Fibroblast of skin of scalp (primary cell): ENCODE measurements around the gene PRPSAP2. TPM values are rescaled to one million over a fixed set of nuclear protein-coding genes. Genes with fewer than 3 reads are reported as not detected.
"Not testable (repeated sequence)": the region's sequence is repeated elsewhere in the genome, so short reads cannot be mapped to it uniquely, and the experiment has no call there.

Experiments
- DNase-seq: peaks from one replicate; pipeline ENCODE4 v3.0.0-alpha.2; 2013
- polyA plus RNA-seq, 2 experiments: library from polyadenylated mRNA; unstranded; fragments of 120-200 nt; gene quantifications; one replicate each; pipeline ENCODE4 v1.2.1, GENCODE V29; 2013; ENCODE audit not compliant: insufficient read length in 2 of 2

The PRPSAP2 gene
- polyA plus RNA-seq (2013, experiment 1 of 2; ENCODE audit: insufficient read length), result 26.0 TPM
- polyA plus RNA-seq (2013, experiment 2 of 2; ENCODE audit: insufficient read length), result 25.5 TPM

DNA sequence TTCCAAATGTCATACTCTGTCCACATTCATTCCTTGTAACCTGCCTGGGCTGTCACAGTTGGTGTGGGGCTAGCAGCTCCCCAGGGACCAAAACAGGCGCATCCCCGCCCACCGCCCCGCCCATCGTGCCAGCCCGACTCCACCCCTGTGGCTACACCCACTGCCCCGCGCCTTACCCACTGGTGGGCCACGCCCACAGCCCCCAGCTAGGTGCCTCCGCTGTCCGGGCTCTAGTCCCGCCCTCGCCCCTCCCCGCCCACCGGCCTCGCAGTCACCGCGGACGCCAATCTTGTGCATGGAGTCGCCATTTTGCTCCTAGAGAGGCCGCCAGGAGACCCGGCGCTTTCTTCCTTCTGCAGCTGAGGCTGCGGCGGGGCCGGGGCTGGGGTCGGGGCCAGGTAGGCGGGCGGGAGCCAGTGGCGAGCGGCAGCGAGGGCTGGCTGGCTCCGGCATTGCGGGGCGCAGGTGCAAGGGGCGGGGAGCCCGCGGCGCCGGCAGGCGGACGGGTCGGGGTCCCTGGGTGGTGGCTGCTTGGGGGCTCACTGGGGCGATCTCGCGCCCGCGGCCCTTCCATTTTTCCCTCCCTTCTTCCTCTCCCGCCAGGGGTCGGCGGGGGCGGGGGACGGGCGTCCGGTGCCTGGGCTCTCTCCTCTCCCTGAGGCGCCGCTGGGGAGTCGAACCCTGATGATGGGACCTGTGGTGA is at the start of gene PRPSAP2:
TSS of gene PRPSAP2 (plus strand) at position 268 of the 703 bp plus-strand sequence. CDS start 7,703 bp downstream, outside the sequence.
- DNase-seq, result peak; percentile 95

GRCh38 chr17:18815924-18816323 is 42.0 kb upstream of the PRPSAP2 start:
- not testable (repeated sequence) for DNase-seq

GRCh38 chr17:18816489-18817371 is 41.2 kb upstream of the PRPSAP2 start:
- peak; percentile 73 for DNase-seq

GRCh38 chr17:18821430-18821829 is 36.5 kb upstream of the PRPSAP2 start:
- DNase-seq, result peak; percentile 16

DNA sequence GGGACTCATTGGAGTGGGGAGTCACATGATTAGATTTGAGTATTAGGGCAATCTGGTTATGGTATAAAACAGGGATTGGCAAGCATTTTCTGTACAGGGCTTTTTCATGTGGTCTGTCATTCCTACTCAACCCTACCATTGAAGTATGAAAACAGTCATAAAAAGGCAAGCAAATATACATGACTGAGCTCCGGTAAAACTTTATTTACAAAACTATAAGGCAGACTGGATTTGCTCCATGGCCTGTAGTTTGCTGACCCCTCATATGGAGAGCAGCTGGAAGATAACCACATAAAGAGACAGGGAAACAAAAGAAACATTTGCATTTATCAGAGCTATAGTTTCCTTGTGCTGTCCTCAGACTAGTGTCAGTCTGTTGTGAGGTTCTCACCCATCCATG is 30.3 kb upstream of the PRPSAP2 start:
- not testable (repeated sequence) for DNase-seq

GRCh38 chr17:18848501-18848900 is 9.4 kb upstream of the PRPSAP2 start:
- DNase-seq, result no peak

GRCh38 chr17:18850679-18851078 is 7.3 kb upstream of the PRPSAP2 start:
- DNase-seq, result no peak

DNA sequence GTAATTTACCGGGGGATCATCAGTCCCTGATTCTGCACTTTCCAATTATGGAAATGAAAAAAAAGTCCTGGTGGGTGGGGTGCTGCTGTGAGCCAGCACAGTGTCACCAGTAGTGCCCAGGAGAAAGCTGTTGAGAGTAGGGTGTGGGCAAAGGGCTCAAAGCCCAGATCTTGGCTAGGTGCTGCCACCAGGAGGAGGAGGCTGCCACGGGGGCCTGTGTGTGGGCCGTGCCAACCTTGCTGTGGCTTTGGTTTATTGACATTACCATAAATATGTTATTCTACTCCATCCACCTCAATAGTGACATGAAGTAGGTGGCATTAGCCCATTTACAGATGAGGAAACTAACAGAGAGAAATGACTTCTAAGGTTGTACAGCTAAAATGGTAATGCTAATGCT is 6.7 kb upstream of the PRPSAP2 start:
- no peak for DNase-seq

GRCh38 chr17:18854956-18855355 is 3.0 kb upstream of the PRPSAP2 start:
- DNase-seq, result no peak

- peak; percentile 94 for DNase-seq
Observed at GRCh38 chr17:18855831-18856569, 1.9 kb upstream of the PRPSAP2 start.

DNA sequence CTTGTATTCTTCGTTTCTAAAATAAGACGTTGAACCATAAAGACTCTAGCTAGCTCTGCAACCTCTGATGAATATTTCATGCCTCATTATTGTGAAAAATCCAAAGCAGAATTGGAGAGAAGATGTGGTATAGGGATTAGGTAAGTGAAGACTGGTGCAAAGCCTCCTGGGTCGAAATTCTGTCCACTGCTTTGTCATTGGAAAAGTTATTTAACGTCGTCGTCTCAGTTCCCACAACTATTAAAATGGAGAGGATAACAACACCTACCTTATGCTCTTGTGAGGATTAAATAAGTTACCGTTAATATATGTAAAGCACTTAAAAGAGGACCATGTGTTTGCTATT is 1.4 kb upstream of the PRPSAP2 start:
- no peak for DNase-seq

DNA sequence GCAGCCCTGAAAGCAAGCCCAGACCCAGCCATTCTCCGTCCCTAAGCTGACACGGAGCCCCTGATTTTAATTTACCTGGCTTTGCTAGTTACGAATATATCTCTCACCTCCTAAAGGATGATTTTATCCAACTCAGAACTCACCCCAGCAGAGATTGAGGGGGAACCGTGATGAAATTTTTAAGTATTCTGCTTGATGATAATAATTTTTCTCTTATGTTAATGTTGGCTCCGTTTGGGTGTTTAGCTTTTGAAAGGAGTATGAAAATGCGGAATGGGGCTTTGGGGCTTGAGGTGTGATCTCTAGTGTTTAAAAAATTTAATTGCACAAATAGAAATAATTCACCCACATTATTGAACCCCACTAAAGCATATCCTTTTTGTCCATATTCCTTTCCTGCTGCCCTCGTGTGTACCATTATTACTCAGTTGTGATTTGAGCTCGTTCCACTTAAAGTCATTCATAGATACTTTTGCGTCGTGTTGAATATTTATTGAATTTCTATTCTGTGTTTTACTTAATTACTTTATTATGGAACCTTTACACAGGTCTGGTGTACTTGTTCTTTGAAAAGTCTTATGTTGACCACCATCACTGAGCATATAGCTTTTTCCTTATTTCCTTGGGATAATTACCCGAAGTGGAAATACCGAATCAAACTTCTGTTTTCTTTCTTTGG is 775 bp downstream of the PRPSAP2 start:
- no peak for DNase-seq

DNA sequence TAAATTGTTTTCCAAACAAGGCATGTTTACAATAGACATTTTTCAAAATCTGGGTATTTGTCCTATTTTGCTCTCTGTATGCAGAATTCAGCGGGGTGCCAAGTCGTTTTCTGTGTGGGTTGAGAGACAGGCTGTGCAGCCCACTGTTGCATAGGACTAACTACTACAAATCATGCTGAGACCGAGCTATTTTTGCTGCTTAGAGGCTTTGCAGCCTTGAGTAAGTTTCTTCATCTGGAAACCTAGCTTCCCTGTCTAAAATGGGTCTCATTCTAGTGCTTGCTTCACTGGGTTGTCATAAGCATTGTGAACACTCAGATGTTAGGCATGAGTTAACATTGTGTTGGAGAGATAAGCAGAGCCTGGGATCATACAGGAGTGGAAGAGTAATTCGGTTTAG is 1.3 kb downstream of the PRPSAP2 start:
- no peak for DNase-seq

- no peak for DNase-seq
Observed at GRCh38 chr17:18860161-18860972, 2.4 kb downstream of the PRPSAP2 start.

GRCh38 chr17:18862011-18862410 is 4.1 kb downstream of the PRPSAP2 start:
- no peak for DNase-seq

DNA sequence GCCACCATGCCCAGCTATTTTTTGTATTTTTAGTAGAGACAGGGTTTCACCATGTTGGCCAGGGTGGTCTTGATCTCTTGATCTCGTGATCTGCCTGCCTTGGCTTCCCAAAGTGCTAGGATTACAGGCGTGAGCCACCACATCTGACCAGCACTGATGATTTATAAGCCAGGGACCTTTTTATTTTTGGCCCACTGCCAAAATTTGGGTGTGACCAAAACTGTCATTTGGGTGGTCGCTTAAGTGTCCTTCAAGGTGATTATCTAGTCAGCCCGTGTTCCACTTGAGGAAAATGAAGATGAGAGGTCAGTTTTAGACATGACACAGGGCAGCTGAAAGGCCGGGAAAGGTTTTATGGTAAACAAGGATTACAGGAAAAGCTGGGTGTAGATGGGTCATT is 7.1 kb downstream of the PRPSAP2 start:
- DNase-seq, result not testable (repeated sequence)

DNA sequence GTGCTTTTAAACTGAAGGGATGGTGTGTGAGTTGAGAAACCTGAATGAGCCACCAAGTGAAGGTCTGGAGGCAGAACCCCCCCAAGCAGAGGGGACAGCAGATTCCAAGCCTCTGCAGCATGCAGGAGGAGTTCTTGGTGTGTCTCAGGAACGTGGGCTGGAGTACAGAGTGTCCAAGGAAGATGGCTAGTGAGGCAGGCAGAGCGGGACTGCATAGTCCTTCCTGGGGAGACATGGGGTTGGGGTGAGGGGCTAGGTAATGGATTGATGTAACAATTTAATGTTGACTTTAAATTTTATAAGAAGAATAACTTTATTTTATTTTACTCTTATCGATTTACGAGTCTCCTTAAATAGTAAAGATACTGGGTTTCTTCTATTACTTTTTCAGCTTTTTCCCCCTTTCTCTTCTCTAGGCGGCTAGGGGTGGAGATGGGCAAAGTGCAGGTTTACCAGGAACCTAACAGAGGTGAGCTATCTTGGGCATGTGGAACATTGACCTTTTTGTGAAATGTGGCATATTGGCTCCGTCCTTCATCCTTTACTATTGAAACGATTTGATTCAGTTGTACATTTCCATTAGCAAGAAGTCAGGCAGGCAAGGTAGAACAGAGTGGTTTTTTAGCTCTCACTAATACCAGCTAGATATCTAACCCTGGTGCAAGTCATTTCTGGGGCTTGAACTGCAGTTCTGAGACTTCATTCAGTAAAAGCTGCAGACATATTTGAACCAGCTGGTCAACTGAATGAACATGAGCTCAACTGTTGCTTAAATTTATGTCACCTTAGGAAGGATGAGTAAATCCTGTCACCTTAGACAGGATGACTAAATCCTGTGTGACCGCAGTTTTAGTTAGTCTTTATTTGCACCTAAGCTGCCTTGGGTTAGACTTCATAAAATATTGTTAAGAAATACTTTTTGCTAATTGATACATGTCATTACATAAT is 9.2 kb downstream of the PRPSAP2 start:
- no peak for DNase-seq

DNA sequence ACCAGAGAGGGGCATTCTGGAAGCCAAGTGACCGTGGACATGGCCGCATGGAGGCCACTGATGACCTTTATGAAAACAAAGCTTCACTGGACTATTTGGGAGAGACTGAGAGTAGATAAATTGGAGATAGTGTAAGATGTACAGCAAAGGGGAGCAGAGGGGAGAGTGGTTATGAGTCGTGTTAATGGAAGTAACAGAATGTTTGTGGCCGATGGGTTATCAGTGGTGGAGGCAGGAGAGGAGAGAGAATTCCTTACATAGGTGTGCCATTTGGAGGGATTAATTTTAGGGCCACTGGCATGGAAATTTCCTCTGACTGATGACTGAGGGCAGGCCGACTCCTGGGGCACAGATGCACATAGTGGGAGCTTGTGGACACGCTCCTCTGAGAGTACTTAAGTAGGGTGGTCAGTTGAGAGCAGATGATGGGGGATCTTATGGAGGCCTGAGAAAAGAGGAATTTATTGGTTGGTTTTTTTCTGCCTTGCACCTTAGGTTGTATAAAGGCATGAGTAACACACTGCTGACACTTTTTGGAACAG is 19.2 kb downstream of the PRPSAP2 start:
- peak; percentile 46 for DNase-seq

DNA sequence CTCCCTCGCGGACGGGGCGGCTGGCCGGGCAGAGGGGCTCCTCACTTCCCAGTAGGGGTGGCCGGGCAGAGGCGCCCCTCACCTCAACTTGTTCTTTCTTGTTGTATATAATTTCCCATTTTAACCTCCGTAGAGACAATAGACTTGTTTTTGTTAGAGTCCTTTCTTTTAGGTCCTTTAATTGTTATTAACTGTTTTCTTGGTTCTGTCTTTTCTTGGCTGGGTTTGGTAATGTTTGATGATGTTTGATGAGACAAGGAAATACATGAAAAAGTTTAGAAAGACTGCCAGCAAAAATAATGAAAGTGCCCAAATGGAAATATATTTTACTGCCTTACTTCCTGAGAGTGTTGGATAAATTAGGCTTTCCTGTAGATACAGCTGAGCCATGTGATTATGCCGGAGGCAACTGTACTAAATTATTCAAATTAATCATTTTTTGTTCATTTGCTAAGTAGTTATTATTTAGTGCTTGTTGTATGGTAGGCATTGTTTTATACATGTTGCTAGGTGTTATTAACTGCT is 30.9 kb downstream of the PRPSAP2 start:
- DNase-seq, result no peak

DNA sequence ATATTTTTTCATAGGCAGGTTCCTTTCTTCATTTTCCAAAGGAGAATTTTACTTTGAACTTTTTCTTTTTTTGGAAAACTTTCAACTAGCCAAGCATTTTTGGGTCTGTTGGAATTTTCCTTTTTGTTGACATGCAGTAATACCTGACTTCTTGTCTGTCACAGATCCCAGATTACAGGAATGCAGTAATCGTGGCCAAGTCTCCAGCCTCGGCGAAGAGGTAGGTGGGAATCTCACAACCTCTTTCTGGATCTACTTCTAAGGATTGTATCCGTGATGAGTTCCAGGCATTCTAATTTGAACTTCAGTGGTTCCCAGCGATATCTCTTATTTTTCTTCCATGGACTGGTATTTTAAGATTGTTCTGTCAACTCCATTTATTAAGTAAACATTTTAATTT is 31.7 kb downstream of the PRPSAP2 start:
- no peak for DNase-seq
